Stimulated activated CD8-positive, alpha-beta memory T cell treated with anti-CD3 and anti-CD28 coated beads, Interleukin-15, amount 100 ng/mL, for 24 hours (primary cell): ENCODE data around the gene LTBP3.

Experiments
- DNase-seq: peaks from one replicate; pipeline ENCODE4 v3.0.0-alpha.2; 2020; ENCODE audit warnings: low read depth

LTBP3 gene

DNA sequence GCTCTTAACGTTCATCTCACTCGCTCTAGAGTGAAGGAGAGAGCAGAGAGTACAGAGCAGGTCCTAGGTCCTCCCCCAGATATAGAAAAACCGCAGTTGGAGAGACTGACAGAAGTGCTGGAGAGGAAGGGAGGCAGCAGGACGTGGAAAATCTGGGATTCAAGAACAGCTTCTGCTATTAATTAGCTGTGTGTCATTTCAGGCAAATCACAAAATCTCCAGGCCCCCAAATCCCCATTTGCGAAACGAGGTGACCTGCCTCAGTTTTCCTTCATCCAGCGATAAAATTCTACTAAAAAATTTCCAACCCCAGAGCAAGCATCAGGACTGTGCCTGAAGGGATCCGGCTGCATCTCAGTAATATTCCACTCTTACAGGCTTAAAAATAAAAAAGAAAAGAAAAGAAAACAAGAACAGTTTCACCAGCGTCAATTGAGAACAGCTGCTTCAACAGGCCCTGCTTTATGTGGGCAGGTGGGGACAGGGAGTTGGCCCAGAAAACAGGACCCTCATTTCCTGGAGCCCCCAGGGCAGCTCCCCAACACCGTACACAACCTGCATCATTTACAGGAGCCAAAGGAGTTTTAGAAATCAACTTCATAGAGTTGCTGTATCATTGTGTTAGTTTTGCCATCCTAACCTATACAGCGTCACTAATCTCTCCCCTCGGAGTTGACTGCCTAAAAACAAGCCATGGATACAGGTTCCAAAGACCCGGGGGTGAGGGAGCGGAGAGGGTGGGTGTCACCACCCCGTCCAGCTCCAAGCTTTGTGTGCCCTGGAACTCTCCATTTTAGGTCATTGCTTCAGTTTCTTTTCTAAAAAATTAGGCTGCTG is 61.6 kb downstream of the LTBP3 start:
- no peak for DNase-seq

DNA sequence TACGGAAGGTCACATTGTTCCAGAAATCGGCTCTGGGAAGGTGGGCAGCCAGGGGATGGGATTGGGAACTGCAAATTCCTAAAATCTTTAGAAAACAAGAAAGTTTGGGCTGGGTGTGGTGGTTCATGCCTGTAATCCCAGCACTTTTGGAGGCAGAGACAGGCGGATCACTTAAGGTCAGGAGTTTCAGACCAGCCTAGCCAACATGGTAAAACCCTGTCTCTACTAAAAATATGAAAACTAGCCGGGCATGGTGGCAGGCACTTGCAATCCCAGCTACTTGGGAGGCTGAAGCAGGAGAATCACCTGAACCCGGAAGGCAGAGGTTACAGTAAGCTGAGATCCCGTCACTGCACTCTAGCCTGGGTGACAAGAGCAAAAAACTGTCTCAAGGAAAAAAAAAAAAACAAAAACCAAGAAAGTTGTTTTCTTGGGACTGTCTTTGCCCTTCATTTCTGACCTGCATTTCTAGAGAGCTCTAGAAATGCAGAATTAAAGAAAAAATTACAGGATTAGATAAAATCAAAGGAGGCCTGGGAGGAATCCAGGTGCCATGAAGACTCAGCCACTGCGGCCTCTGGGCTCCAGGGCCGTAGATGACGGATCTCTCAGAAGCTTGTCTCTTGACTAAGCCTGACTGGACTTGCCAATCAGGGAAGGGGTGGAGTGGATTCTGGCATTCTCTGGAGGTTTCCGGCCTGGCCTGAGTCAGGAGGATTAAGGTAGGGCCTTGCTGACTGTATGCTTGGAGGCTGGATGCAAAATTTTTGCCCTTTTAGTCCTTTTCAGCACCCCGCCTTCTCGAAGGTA is 64.6 kb downstream of the LTBP3 start:
- DNase-seq = no peak

DNA sequence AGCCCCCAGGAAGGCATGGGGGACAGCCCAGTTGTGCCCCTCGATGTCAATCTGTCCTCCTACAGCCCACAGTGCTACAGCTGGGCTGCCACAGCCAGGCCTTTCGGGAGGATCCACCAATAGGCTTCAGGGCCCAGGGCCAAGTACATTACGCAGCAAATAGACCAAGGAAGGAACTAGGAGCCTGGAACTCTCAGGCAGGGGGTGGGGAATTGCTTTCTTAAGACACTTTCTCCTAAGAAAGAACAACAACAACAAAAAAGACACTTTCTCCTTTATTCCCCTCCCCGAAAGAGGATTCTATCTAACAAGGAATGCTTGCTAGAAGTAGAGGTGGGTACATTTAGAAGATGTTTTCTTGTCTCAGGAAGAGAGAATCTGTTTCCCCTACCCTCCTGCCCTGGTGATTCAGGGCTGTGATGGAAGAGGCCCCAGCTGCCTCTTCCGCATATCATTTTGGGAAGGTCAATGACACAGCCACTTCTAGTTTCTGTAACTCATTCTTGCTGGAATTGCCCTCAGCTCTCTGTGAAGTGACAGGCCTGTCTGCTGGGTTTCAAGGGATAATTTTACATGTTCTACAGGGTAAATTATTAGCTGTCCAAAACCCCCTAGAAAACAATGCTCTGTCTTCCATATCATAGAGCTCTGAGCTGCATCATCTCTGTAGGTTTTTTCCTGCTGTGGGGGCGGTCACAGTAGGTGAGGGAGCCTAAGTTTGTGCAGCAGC is 65.4 kb downstream of the LTBP3 start:
- no peak for DNase-seq

DNA sequence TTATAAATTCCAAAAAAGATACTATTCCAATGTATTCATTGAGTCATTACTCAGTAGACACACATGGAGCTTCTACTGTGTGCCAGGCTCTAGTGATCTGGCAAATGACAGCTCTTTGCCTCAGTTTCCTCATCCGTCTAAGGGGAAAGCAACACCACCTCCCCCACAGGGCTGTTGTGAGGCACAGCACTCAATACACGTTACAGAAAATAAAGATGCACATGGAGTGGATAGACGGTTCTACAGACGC is 65.8 kb downstream of the LTBP3 start:
- DNase-seq = no peak

DNA sequence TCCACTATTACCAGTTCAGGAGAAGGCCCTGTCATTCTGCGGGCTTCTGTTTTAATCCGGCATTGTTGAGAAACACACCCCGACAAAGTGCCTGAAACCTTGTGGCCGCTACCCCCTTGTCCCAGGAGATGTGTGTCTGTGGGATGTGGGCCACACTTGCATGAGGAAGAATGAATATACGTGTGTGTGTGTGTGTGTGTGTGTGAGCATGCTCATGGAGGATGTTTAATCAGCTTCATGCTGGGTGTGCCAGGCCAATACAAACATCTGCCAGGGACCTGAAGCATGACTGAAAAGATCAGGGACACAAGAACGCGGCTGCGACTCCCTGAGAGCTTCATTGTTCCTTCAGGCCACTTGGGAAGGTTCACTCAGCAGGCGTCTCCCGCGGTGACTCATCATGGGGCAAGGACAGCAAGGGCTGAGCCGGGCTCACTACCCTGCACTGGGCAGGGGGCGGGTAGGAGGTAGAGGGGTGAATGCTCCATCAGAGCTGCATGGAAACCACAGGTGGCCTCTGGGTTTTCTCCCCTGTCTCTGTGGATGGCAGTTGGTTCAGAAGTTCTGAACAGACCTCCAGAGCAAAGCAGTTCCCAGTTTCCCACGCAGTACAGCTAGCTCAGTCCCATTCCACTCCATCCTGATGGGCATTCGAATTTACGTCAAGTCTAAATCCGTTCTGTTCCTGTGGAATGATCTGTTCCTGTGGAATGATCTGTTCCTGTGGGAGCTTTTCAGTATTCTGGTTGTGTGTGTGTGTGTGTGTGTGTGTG is 66.4 kb downstream of the LTBP3 start:
- no peak for DNase-seq

DNA sequence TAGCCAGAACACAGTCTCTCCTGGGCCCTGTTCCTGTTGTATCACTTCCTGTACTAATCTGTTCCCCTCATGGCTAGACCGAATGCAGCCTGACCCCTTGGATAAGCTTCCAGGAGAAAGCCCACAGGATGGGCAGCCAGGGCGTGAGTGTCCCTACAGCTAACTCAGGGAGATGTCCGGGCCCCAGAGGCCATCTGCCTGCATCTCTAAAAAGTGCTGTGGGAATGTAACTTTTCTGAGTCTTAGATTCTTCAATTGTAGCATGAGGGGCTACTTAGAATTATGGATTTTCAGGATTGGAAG is 67.0 kb downstream of the LTBP3 start:
- no peak for DNase-seq

DNA sequence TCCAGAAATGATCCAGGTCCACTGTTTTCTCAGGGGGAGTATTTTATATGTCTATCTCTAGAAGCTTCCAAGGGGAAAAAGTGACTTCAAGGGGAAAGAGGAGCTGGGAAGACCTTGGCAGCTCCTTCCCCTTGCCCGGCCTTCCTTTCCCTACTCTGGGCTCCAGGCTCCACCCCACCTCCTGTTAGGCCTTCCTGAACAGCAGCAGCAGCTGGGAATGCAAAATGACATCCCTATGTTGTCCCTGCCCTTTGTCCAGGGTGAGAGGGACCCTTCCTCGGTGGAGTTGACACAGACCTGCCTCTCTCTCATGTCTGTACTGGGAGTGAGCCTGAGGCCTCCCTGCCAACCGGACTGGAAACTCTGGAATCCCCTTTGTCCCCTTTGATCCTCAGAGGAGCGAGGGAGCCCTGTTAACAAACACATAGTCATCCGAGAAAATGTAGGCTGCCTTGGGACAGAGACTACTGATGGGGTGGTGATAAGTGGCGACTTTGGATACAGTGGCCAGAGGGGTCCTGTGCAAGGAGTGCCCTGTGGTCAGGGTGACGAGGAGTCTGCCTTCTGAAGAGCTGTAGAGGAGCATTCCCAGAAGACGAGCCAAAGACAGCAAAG is 68.3 kb downstream of the LTBP3 start:
- no peak for DNase-seq

DNA sequence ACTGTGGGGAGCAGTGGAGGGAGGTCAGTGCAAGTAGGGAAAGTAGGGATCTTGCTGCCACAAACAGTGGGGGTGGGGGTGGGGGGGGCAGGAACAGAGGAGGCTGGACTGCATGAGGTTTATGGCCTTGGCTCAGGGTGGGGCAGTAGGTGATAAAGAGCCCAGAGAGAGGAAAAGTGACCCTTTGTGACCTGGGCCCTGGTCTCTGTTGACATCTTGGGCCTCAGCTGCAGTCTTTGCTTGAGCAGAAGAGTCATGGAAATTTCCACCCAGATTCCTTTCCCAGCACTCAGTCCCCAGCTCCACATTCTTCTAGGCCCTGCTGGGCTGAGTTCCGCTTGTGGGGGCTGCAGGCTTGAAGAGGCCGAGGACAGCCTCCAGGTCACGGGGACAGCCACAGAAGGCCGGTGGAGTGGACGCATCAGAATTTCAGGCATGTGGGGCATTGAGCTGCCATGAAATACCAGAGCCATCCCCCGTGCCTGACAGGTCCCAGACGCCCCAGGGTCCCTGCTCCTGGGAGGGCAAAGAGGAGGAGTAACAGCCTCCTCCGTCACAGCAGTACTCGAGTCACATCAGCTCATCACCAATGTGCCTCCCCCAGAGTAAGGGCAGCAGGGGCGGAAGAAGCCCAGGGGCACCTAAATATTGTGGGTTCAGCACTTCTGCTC is 69.0 kb downstream of the LTBP3 start:
- DNase-seq = no peak
